Thoracic aorta (tissue), 2 donors: ENCODE data around the gene SETD1A. TPM values are rescaled to one million over a fixed set of nuclear protein-coding genes. Genes with fewer than 3 reads are reported as not detected.
A peak's percentile ranks its signal among the peaks of the same experiment; 100 is the strongest.

Source experiments
- ATAC-seq: fragments of 150-250 bp; one replicate; pipeline ENCODE4 v1.8.0; 2017; ENCODE audit warnings: low read depth; ENCODE audit not compliant: insufficient number of reproducible peaks, low FRiP score
- DNase-seq: peaks from one replicate; pipeline ENCODE4 v3.0.0-alpha.2; 2020; ENCODE audit warnings: low spot score
- H3K27ac ChIP-seq, 2 donors: fragments of 200-600 bp; sonication (generic); 1 replicate in 1 of 2; 2 replicates in 1 of 2; pipeline ENCODE4 v1.5.1; 2016; ENCODE audit warnings: mild to moderate bottlenecking in 2 of 2, moderate library complexity in 2 of 2
- H3K27me3 ChIP-seq: fragments of 200-600 bp; sonication (generic); replicated peaks from 2 replicates; pipeline ENCODE4 v1.6.0; 2016; ENCODE audit warnings: mild to moderate bottlenecking; ENCODE audit not compliant: insufficient read depth
- H3K36me3 ChIP-seq: fragments of 200-600 bp; sonication (generic); one replicate; pipeline ENCODE4 v1.5.1; 2016
- H3K4me1 ChIP-seq, 2 donors: fragments of 200-600 bp; sonication (generic); 1 replicate in 1 of 2; 2 replicates in 1 of 2; pipeline versions ENCODE4 v1.5.1 to v1.6.0; 2016; ENCODE audit warnings: low read depth in 2 of 2, mild to moderate bottlenecking in 1 of 2; ENCODE audit not compliant: control insufficient read depth in 1 of 2
- H3K4me3 ChIP-seq: fragments of 200-600 bp; sonication (generic); 2 replicates; pipeline ENCODE4 v1.5.1; 2016; ENCODE audit warnings: mild to moderate bottlenecking
- H3K9me3 ChIP-seq: fragments of 200-600 bp; sonication (generic); 2 replicates; pipeline ENCODE4 v1.5.1; 2016
- CTCF ChIP-seq: fragments of 200-600 bp; sonication (generic); IDR thresholded peaks from one replicate; pipeline ENCODE4 v1.5.1; 2019; ENCODE audit warnings: antibody characterized with exemption
- total RNA-seq, 2 donors: library from RNA; depleted of rRNA; stranded (reverse); fragments of >200 nt; gene quantifications; one replicate each; pipeline versions ENCODE4 v1.1.0 to v1.2.3, GENCODE V29; 2016

The SETD1A gene
- total RNA-seq, 2 donors from 2014 or later, result 7.4 to 14.6 TPM

- DNase-seq (peak; percentile 45), ATAC-seq (peak; percentile 57)
- Histone ChIP-seq H3K4me3 (peak overlapping the region; percentile 98), H3K27me3 (no peaks in the 10 kb centered on the region), H3K36me3 (peaks cover 20% of the 10 kb centered on the region), H3K9me3 (no peaks in the 10 kb centered on the region), H3K4me1 (peaks cover 9 to 41% of the 10 kb centered on the region in 2 donors), H3K27ac (peak overlapping the region; percentile 99 to 100)
- no peak for TF ChIP-seq CTCF
Observed at GRCh38 chr16:30956601-30957455, 726 bp upstream of the SETD1A start.

GRCh38 chr16:30958175-30959079 lies 873 bp downstream of the SETD1A start:
- ATAC-seq (no peak), DNase-seq (no peak)
- peak overlapping the region; percentile 99 to 100 for H3K27ac ChIP-seq
- no peaks in the 10 kb centered on the region for H3K27me3 ChIP-seq
- no peaks in the 10 kb centered on the region for H3K9me3 ChIP-seq
- TF ChIP-seq CTCF, result no peak
- peaks cover 36% of the 10 kb centered on the region for H3K36me3 ChIP-seq
- H3K4me3 ChIP-seq, result peak overlapping the region; percentile 98
- H3K4me1 ChIP-seq, result peaks cover 4 to 26% of the 10 kb centered on the region in 2 donors

GRCh38 chr16:30961384-30961783 lies 3.8 kb downstream of the SETD1A start:
- Histone ChIP-seq H3K27ac (no peak overlapping the region), H3K27me3 (no peaks in the 10 kb centered on the region), H3K4me3 (no peak overlapping the region), H3K9me3 (no peaks in the 10 kb centered on the region), H3K36me3 (peaks cover 57% of the 10 kb centered on the region), H3K4me1 (peaks cover 4 to 21% of the 10 kb centered on the region in 2 donors)
- ATAC-seq (no peak), DNase-seq (no peak)
- no peak for TF ChIP-seq CTCF

GRCh38 chr16:30963925-30964511 lies 6.5 kb downstream of the SETD1A start:
- ATAC-seq, result no peak
- Histone ChIP-seq H3K27me3 (no peaks in the 10 kb centered on the region), H3K4me3 (no peak overlapping the region), H3K4me1 (peaks cover under 1 to 9% of the 10 kb centered on the region in 2 donors), H3K36me3 (peaks cover 70% of the 10 kb centered on the region), H3K9me3 (no peaks in the 10 kb centered on the region), H3K27ac (no peak overlapping the region)
- DNase-seq, result no peak
- no peak for TF ChIP-seq CTCF
